HG02588 (cell line): ENCODE data around the gene KLHL11.
"Not testable (repeated sequence)": the region's sequence is repeated elsewhere in the genome, so short reads cannot be mapped to it uniquely, and the experiment has no call there.

Source experiments
- ATAC-seq: cut with Tn5 transposase; IDR thresholded peaks from one replicate; pipeline ENCODE4 v1.9.1; 2021; ENCODE audit warnings: mild to moderate bottlenecking, moderate library complexity; ENCODE audit not compliant: unreplicated experiment

Gene KLHL11

DNA sequence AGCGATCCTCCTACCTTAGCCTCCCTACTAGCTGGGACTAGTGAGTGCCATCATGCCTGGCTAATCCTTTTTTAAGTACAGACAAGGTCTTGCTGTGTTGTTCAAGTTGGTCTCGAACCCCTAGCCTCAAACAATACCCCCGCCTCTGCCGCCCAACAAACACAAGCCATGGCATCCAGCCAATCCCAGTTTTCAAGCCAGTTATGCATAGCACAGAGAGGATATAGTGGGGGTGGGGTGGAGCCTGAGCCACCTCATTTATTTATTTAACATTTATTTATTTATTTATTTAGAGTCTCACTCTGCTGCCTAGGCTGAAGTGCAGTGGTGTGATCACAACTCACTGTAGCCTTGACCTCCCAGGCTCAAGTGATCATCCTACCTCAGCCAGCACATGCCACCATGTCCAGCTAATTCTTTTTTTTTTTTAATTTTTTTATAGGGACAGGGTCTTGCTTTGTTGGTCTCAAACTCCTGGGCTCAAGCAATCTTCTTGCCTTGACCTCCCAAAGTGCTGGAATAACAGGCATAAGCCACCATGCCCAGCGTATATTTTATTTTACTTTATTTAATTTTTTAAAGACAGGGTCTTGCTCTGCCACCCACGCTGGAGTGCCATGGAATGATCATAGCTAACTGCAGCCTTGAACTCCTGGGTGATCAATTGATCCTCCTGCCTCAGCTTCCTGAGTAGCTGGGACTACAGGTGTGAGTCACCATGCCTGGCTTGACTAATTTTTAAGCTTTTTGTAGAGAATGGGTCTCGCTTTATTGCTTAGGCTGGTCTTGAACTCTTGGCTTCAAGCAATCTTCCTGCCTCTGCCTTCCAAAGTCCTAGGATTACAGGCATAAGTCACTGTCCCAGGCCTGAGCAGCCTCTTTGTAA, 26.2 kb upstream of the KLHL11 start:
- ATAC-seq, result no peak

DNA sequence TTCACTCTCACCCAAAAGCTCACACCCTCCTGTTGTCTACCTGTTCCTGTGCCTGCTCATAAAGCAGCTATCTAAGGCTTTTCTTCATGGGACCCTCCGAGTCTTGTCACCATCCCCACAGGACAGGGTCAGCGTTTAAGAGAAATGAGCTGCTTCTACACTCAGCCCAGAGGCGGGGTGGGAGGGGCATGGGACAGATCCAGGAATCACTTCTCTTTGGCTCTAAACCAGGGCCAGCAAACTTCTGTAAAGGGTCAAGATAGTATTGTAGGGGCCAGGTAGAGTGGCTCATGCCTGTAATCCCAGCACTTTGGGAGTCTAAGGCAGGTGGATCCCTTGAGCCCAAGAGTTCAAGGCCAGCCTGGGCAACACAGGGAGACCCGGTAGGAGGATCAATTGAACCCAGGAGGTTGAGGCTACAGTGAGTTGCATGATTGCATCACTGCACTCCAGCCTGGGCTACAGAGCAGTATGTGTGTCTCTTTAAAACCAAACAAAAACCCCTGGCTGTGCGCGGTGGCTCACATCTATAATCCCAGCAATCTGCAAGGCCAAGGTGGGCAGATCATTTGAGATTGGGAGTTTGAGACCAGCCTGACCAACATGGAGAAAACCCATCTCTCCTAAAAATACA, 23.2 kb upstream of the KLHL11 start:
- ATAC-seq, result no peak

- no peak for ATAC-seq
Observed at GRCh38 chr17:41885733-41886132, 20.5 kb upstream of the KLHL11 start.

- no peak for ATAC-seq
Observed at GRCh38 chr17:41882756-41883155, 17.5 kb upstream of the KLHL11 start.

DNA sequence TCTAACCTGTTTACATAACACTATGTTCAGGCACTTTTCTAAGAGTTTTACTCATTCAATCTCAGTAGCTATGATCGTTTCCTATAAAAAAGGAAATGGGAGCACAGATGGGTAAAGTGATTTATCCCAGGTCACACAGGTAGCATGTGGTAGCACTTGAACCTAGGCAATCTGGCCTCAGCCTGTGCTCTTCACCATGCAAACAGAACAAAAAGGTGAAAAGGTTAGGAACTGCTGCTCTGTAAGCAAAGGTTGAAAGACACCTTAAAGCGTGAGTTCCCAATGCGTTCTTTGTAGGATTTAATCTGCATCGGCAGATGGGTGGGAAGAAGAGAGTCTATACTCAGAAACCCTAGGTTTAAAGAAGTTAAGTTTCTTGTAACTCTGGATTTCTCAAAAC, 14.9 kb upstream of the KLHL11 start:
- ATAC-seq, result no peak

- ATAC-seq, result not testable (repeated sequence)
Observed at GRCh38 chr17:41874293-41874670, 9.1 kb upstream of the KLHL11 start.

DNA sequence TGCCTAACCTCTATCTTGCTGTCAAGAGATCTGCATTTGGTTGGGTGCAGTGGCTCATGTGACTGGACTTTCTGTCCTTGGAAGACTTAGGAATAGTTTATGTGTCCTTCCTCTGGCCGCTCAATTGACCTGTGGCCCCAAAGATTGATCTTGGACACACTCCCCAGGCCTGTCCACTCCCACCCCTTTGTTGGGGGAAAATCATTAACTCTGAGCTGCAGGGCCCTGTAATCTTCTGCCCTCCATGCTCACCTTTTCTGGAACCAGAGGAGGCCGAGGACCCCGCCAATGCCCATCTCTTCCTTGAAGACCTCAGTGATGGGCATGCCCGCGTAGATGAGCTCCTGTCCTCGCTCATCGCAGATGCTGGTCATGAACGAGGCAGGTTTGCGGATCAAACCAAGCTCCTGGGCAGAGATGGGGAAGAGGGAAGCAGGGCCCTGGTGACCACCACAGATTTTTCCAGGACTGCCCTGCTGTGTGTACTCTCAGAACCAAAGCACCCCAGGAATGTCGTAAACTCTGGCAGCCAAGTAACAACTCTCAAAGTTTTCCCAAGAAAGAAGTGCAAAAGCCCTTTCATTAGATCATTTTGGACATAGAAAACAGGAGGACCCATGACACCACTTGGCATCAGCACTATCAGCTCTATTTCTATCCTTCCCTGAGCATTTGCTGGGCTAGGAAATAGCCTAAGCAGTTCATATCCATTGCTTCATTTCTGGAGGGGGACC, 8.5 kb upstream of the KLHL11 start:
- ATAC-seq, result no peak

DNA sequence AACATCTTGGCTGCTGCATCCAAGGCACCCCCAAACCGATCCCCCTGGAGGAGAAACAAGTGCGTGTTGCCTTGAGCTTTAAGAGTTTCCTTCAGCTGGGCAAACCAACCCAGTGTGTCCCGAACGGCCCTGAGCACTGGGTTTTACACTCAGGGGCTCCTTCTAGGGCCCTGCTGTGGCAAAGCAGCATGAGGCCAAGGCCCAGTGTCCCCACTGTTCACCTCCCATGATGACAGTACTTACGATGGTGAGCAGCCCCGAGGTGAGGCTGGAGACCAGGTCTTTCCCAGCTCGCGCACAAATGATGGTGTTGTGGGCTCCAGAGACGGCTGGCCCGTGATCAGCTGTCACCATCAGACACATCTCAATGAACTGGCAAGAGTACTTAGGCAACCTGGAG, 6.6 kb upstream of the KLHL11 start:
- no peak for ATAC-seq

- ATAC-seq, result no peak
Observed at GRCh38 chr17:41870627-41871026, 5.4 kb upstream of the KLHL11 start.

GRCh38 chr17:41870097-41870496, 4.9 kb upstream of the KLHL11 start:
- ATAC-seq, result no peak

DNA sequence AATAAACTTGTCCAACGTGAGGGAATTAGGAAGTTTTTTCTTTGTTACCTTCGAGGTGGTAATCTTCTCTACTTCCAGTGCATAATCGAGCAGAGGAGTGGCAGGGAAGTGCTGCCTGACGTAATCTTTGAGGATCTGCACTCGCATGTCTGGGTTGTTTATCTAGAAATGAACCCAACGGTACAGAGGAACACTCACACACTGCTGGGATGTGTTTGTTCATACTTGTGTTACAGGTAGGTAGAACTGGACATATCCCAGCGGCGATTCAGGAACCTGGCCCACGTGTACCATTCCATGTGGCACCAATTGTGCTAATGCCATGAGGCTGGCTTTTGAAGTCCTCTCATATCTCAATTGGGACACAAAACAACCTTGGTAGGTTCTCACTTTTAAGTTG, 4.2 kb upstream of the KLHL11 start:
- no peak for ATAC-seq

DNA sequence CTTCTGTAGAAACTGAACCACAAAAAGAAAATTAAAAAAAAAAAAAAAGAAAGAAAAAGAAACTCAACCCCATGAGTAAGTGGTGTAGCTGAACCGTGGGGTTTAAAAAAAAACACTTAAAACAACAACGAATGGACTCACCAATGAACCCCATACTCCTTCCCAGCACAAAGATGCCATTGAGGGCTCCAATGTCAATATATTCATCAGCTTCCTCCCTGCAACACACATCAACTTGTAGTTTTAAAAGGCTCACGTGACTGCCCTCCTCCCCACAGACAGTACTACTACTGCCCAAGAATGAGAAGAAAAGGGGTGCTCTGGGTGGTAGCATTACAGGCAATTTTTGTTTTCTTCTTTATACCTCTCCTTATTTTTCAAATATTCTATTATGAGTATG, 3.3 kb upstream of the KLHL11 start:
- ATAC-seq, result no peak

GRCh38 chr17:41865596-41865893, 322 bp upstream of the KLHL11 start:
- no peak for ATAC-seq

GRCh38 chr17:41864498-41864835, 756 bp downstream of the KLHL11 start:
- no peak for ATAC-seq

GRCh38 chr17:41863074-41863848, 2.0 kb downstream of the KLHL11 start:
- no peak for ATAC-seq

DNA sequence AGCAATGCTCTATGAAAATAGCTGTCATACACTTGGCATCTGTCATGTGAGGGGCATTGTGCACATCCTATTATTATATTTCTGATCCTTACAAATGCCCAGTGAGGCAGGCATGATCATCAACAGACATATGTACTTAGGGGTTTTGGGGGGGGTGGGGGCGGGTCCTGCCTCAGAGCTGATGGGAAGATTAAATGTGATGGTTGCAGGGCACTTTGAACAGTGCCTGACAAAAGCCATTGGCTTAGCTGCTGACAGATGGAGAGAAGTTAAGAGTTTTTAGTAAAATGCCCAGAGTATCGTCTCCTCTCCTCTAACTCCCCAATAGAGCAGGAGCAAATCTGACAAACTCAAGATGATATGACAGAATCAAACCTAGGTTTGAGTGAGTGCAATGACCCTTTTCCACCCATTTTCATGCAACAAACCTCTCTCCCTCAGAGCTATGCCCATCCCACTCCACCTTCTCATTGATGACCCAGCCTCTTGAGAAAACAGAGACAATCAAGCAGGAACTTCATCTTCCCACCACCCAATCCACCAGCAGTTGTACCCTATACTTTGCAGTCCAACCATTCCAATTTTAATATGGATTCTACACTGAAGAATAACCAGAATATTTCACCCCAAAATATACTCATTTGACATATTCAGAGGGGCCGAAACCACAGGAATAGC, 4.8 kb downstream of the KLHL11 start:
- ATAC-seq, result no peak

- ATAC-seq, result not testable (repeated sequence)
Observed at GRCh38 chr17:41851382-41851781, 13.8 kb downstream of the KLHL11 start.

GRCh38 chr17:41849251-41849990, 15.8 kb downstream of the KLHL11 start:
- ATAC-seq, result no peak

DNA sequence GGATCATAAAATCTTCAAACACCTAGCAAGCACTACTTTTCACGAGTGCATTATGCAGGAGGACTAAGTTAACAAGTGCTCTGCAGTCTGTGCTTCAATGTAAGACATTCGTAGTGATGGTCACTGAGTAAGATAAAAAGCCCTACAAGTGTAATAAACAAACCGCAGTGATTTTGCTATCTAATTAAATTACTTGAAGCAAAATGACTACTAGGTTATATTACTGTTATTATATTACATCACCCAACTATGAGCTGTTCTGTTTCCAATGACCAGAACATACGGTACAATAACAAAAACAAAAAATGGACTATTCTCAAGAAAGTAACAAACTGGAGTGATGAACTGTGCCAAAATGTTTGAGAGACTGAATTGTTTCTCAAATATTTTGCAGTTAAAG, 16.4 kb downstream of the KLHL11 start:
- no peak for ATAC-seq

DNA sequence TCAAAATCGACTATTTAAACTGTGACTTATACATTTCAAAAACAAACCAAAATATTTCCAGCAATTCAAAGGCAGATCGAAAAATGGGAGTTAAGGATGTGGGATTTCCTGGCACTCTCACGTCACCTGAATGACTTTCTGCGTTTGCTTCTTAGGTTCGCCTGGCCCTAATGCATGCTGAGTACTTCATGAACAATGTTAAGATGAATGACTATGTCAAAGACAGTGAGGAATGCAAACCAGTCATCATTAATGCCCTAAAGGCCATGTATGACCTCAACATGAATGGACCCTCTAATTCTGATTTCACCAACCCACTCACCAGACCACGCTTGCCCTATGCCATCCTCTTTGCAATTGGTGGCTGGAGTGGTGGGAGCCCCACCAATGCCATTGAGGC, 20.3 kb downstream of the KLHL11 start:
- ATAC-seq, result no peak
